Cerebellar nuclear complex (tissue), 1 donor: ENCODE measurements around the gene IGF2.

Experiments used
- DNase-seq, 2 experiments: peaks; one replicate each; lab custom pipeline; 2025; lab: John Stamatoyannopoulos, UW

The IGF2 gene

GRCh38 chr11:2169626-2170570 lies 30.7 kb upstream of the IGF2 start:
- no peak for DNase-seq

GRCh38 chr11:2169005-2169378 lies 29.8 kb upstream of the IGF2 start:
- DNase-seq, result no peak

GRCh38 chr11:2168286-2169004 lies 29.3 kb upstream of the IGF2 start:
- DNase-seq, result no peak

GRCh38 chr11:2167141-2168045 lies 28.2 kb upstream of the IGF2 start:
- no peak for DNase-seq

- no peak for DNase-seq
Observed at GRCh38 chr11:2166091-2166851, 27.1 kb upstream of the IGF2 start.

- DNase-seq, result no peak
Observed at GRCh38 chr11:2165571-2165970, 26.4 kb upstream of the IGF2 start.

GRCh38 chr11:2164861-2165555 lies 25.8 kb upstream of the IGF2 start:
- no peak for DNase-seq

- DNase-seq, result no peak
Observed at GRCh38 chr11:2164081-2164480, 24.9 kb upstream of the IGF2 start.

- no peak for DNase-seq
Observed at GRCh38 chr11:2163428-2163978, 24.3 kb upstream of the IGF2 start.

- DNase-seq, result no peak
Observed at GRCh38 chr11:2160736-2161259, 21.6 kb upstream of the IGF2 start, which contains the start of gene INS. Gene INS (minus strand): TSS chr11:2161209. CDS start chr11:2160971, 238 bp downstream.

GRCh38 chr11:2159536-2160413 lies 20.6 kb upstream of the IGF2 start:
- DNase-seq, result no peak

GRCh38 chr11:2158966-2159365 lies 19.8 kb upstream of the IGF2 start:
- no peak for DNase-seq

- no peak for DNase-seq
Observed at GRCh38 chr11:2158296-2158737, 19.1 kb upstream of the IGF2 start.

- DNase-seq, result no peak
Observed at GRCh38 chr11:2157294-2158040, 18.3 kb upstream of the IGF2 start.

GRCh38 chr11:2156416-2157182 lies 17.4 kb upstream of the IGF2 start:
- no peak for DNase-seq

- DNase-seq, result no peak
Observed at GRCh38 chr11:2155511-2155910, 16.3 kb upstream of the IGF2 start.

GRCh38 chr11:2154889-2155288 lies 15.7 kb upstream of the IGF2 start:
- DNase-seq, result no peak

- no peak for DNase-seq
Observed at GRCh38 chr11:2154195-2154585, 15.0 kb upstream of the IGF2 start.
